C4-2B (cell line): ENCODE measurements around the gene TTL.

Experiments used
- CTCF ChIP-seq: fragments of 450-650 bp; conservative IDR thresholded peaks from 2 replicates; pipeline ENCODE4 v1.5.1; 2017; ENCODE audit warnings: mild to moderate bottlenecking
- ZFX ChIP-seq: fragments of 450-650 bp; IDR thresholded peaks from 2 replicates; pipeline ENCODE4 v1.6.1; 2017

GRCh38 chr2:112494828-112495227 is 12.9 kb downstream of the TTL start:
- TF ChIP-seq CTCF (no peak), ZFX (no peak)
